Mesangial cell (primary cell): Measurements from ENCODE around the gene TUSC1. TPM values are rescaled to one million over a fixed set of nuclear protein-coding genes. Genes with fewer than 3 reads are reported as not detected.

Experiments used
- total RNA-seq: library from RNA; depleted of rRNA; stranded (reverse); fragments of >200 nt; gene quantifications from 2 replicates; pipeline ENCODE4 v1.2.3, GENCODE V29; 2015

Gene TUSC1
- total RNA-seq: 18.6 and 31.4 TPM in 2 replicates

DNA sequence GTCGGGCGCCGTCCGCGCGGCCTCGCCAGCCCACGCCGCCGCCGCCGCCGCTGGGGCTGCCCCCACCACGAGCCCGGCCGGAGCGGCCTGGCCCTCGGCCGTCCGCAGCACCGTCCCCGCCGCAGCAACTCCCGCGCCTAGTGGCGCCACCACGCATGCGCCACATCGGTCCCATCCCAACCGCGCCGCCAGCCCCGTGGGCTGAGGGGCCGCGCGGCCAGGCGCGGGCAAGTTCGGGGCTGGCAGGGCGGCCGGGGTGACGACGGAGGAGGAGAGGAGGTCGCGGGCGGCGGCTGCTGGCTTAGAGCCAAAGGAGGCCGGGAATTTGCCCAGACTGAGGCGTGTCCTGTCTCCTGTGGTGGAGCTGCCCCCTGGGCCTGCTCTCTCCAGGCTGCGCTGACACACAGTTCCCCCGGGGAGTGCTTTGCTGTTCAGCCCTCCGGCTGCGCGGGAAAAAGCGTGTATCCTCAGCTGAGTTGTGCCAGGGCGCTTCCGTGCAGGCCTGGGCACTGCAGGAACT is at the start of gene TUSC1:
Gene TUSC1 (minus strand): TSS at position 298 of the 520 bp plus-strand sequence. CDS start 132 bp downstream, at position 166.

